Neuronal stem cell (in vitro differentiated cells): ENCODE results near the gene ADCY3.

Experiments
- DNase-seq: peaks from one replicate; pipeline ENCODE4 v3.0.0-alpha.2; 2013; ENCODE audit warnings: low spot score
- H2AFZ ChIP-seq: one replicate; pipeline ENCODE4 v1.6.1; 2013; ENCODE audit warnings: mild to moderate bottlenecking, low read length, inconsistent platforms
- H2AK5ac ChIP-seq: 2 replicates; pipeline ENCODE4 v1.6.1; 2013; ENCODE audit warnings: low read depth, mild to moderate bottlenecking, inconsistent platforms, low read length, moderate library complexity, mixed read lengths
- H2BK120ac ChIP-seq: 2 replicates; pipeline ENCODE4 v1.6.1; 2013; ENCODE audit warnings: low read depth, mild to moderate bottlenecking, inconsistent platforms, low read length, moderate library complexity, mixed read lengths
- H2BK12ac ChIP-seq: one replicate; pipeline ENCODE4 v1.6.1; 2013; ENCODE audit warnings: low read length, inconsistent platforms
- H2BK15ac ChIP-seq: 2 replicates; pipeline ENCODE4 v1.6.1; 2013; ENCODE audit warnings: mild to moderate bottlenecking, low read length, inconsistent platforms, mixed read lengths
- H2BK5ac ChIP-seq: one replicate; pipeline ENCODE4 v1.6.1; 2013; ENCODE audit warnings: inconsistent platforms, mild to moderate bottlenecking, low read length, moderate library complexity
- H3K14ac ChIP-seq: one replicate; pipeline ENCODE4 v1.6.1; 2013; ENCODE audit warnings: low read length, inconsistent platforms
- H3K18ac ChIP-seq: 2 replicates; pipeline ENCODE4 v1.6.1; 2013; ENCODE audit warnings: low read length, inconsistent platforms
- H3K23ac ChIP-seq: 2 replicates; pipeline ENCODE4 v1.6.1; 2013; ENCODE audit warnings: low read depth, mild to moderate bottlenecking, mixed read lengths, low read length, inconsistent platforms; ENCODE audit not compliant: poor library complexity
- H3K27ac ChIP-seq: replicated peaks from 3 replicates; pipeline ENCODE4 v1.5.1; 2013; ENCODE audit warnings: low read length, inconsistent platforms
- H3K27me3 ChIP-seq, 3 experiments: 2 replicates each; pipeline ENCODE4 v1.6.1; 2013; ENCODE audit warnings: low read length in 3 of 3, mild to moderate bottlenecking in 2 of 3, inconsistent platforms in 1 of 3, low read depth in 1 of 3, mixed read lengths in 1 of 3, moderate library complexity in 1 of 3; ENCODE audit not compliant: control insufficient read depth in 3 of 3, insufficient read depth in 3 of 3
- H3K36me3 ChIP-seq, 2 donors: replicated peaks in 1 of 2; 2 replicates each; pipeline ENCODE4 v1.6.1; 2013; ENCODE audit warnings: low read length in 2 of 2; ENCODE audit not compliant: control insufficient read depth in 2 of 2, insufficient read depth in 2 of 2
- H3K4ac ChIP-seq: 2 replicates; pipeline ENCODE4 v1.6.1; 2013; ENCODE audit warnings: inconsistent platforms, mild to moderate bottlenecking, low read length, moderate library complexity
- H3K4me1 ChIP-seq, 2 donors: 1 replicate in 1 of 2; 2 replicates in 1 of 2; pipeline ENCODE4 v1.6.1; 2013; ENCODE audit warnings: low read length in 2 of 2, low read depth in 1 of 2; ENCODE audit not compliant: control insufficient read depth in 2 of 2, insufficient read depth in 1 of 2
- H3K4me2 ChIP-seq: one replicate; pipeline ENCODE4 v1.6.1; 2013; ENCODE audit warnings: mild to moderate bottlenecking, low read length, inconsistent platforms; ENCODE audit not compliant: insufficient read depth, poor library complexity, severe bottlenecking
- H3K4me3 ChIP-seq, 2 donors: 2 replicates each; pipeline ENCODE4 v1.5.1; 2013; ENCODE audit warnings: low read length in 2 of 2, mild to moderate bottlenecking in 2 of 2, inconsistent platforms in 1 of 2, moderate library complexity in 1 of 2
- H3K79me1 ChIP-seq: one replicate; pipeline ENCODE4 v1.6.1; 2013; ENCODE audit warnings: low read depth, mild to moderate bottlenecking, inconsistent platforms, low read length, moderate library complexity
- H3K9ac ChIP-seq: one replicate; pipeline ENCODE4 v1.6.1; 2013; ENCODE audit warnings: mild to moderate bottlenecking, low read depth, low read length, inconsistent platforms; ENCODE audit not compliant: poor library complexity
- H3K9me3 ChIP-seq, 2 donors: replicated peaks in 1 of 2; 2 replicates each; pipeline versions ENCODE3 to v1.6.1; 2013; ENCODE audit warnings: low read length in 2 of 2, mild to moderate bottlenecking in 2 of 2, inconsistent platforms in 1 of 2, low read depth in 1 of 2, mixed read lengths in 1 of 2, moderate library complexity in 1 of 2; ENCODE audit not compliant: control insufficient read depth in 2 of 2, insufficient read depth in 1 of 2
- H4K8ac ChIP-seq: one replicate; pipeline ENCODE4 v1.6.1; 2013; ENCODE audit warnings: low read depth, mild to moderate bottlenecking, inconsistent platforms, low read length, moderate library complexity
- H4K91ac ChIP-seq: one replicate; pipeline ENCODE4 v1.6.1; 2013; ENCODE audit warnings: low read length, low read depth, mild to moderate bottlenecking, inconsistent platforms; ENCODE audit not compliant: poor library complexity
- WGBS, 2 donors: extraction: QIAGEN DNeasy Blood & Tissue Kit; methylation state at CpG; one replicate each; pipeline ENCODE4 v1.1.7; 2013; ENCODE audit warnings: missing lambda C conversion rate in 2 of 2, mixed read lengths in 1 of 2; ENCODE audit not compliant: insufficient read length in 2 of 2, insufficient replicate concordance in 1 of 2; ENCODE audit errors: extremely low coverage in 2 of 2; 5-methylcytosine and 5-hydroxymethylcytosine counted together

The ADCY3 gene

GRCh38 chr2:24870440-24870839 is 49.6 kb downstream of the ADCY3 start:
- H3K27me3 ChIP-seq, result no peaks in the 10 kb centered on the region
- H3K4me1 ChIP-seq, result peaks cover 5 to 9% of the 10 kb centered on the region in 2 donors
- H2BK12ac ChIP-seq, result no peak overlapping the region
- H2BK120ac ChIP-seq, result no peak overlapping the region
- H2BK15ac ChIP-seq, result no peak overlapping the region
- no peak overlapping the region for H3K4me3 ChIP-seq
- no peak overlapping the region for H2BK5ac ChIP-seq
- peaks cover 0 to 11% of the 10 kb centered on the region in 2 donors for H3K9me3 ChIP-seq
- no peak overlapping the region for H3K27ac ChIP-seq
- peak overlapping the region; percentile 7 for H3K9ac ChIP-seq
- WGBS, 2 donors, result no CpG with 5 or more reads among the region's 5 CpGs
- no peak overlapping the region for H3K14ac ChIP-seq
- H3K79me1 ChIP-seq, result no peaks in the 10 kb centered on the region
- peak overlapping the region; percentile 15 for H2AK5ac ChIP-seq
- no peak overlapping the region for H3K4me2 ChIP-seq
- no peak overlapping the region for H4K91ac ChIP-seq
- peak overlapping the region; percentile 86 for H4K8ac ChIP-seq
- H3K4ac ChIP-seq, result peak overlapping the region; percentile 43
- no peak overlapping the region for H3K23ac ChIP-seq
- no peak for DNase-seq
- peaks cover 0 to 39% of the 10 kb centered on the region in 2 donors for H3K36me3 ChIP-seq
- H2AFZ ChIP-seq, result no peak overlapping the region
- peak overlapping the region; percentile 2 for H3K18ac ChIP-seq

DNA sequence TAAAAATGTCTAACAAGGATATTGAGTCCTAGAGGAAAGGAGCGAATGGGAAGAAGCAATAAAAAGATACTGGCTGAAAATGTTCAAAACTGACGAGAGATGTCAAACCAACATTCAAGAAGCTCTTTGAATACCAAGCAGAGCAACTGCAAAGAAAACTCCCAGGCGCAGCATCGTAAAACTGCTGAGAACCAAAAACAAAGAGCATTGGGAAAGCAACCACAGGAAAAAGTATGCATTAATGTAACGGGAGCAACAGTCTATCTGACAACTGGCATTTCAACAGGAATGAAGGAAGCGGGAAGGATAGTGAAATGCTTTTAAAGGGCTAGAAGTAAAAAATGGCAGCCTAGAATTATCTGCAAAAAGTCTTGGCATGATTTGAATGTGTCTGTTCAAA is 53.1 kb downstream of the ADCY3 start:
- H3K4me2 ChIP-seq, result no peak overlapping the region

GRCh38 chr2:24863641-24864040 is 56.4 kb downstream of the ADCY3 start:
- Histone ChIP-seq H3K18ac (no peak overlapping the region), H4K8ac (no peak overlapping the region), H2BK12ac (no peak overlapping the region), H3K4ac (no peak overlapping the region), H4K91ac (no peak overlapping the region), H2BK15ac (no peak overlapping the region), H3K9me3 (peaks cover 2 to 11% of the 10 kb centered on the region in 2 donors), H3K27me3 (no peaks in the 10 kb centered on the region), H3K4me1 (no peaks in the 10 kb centered on the region), H2AK5ac (no peak overlapping the region), H3K23ac (no peak overlapping the region), H3K79me1 (no peaks in the 10 kb centered on the region), H2AFZ (no peak overlapping the region), H3K9ac (no peak overlapping the region), H3K27ac (no peak overlapping the region), H3K4me3 (no peak overlapping the region), H3K36me3 (peaks cover 0 to 12% of the 10 kb centered on the region in 2 donors), H2BK5ac (no peak overlapping the region), H3K14ac (no peak overlapping the region), H3K4me2 (no peak overlapping the region), H2BK120ac (no peak overlapping the region)
- no peak for DNase-seq
- WGBS, 2 donors, result no CpG with 5 or more reads among the region's 3 CpGs

More for the DNA sequence above, 53.1 kb downstream of the ADCY3 start:
- H4K91ac ChIP-seq, result no peak overlapping the region
- H2AFZ ChIP-seq, result no peak overlapping the region
- peaks cover 0 to 11% of the 10 kb centered on the region in 2 donors for H3K9me3 ChIP-seq
- H3K9ac ChIP-seq, result no peak overlapping the region
- H3K4me1 ChIP-seq, result peaks cover 0 to 9% of the 10 kb centered on the region in 2 donors
- no CpG with 5 or more reads among the region's 6 CpGs for WGBS, 2 donors
- H3K27me3 ChIP-seq, result no peaks in the 10 kb centered on the region
- no peak overlapping the region for H3K27ac ChIP-seq
- no peak overlapping the region for H2AK5ac ChIP-seq
- no peak overlapping the region for H2BK120ac ChIP-seq
- no peak overlapping the region for H2BK12ac ChIP-seq
- no peak overlapping the region for H2BK5ac ChIP-seq
- DNase-seq, result no peak
- no peak overlapping the region for H3K18ac ChIP-seq
- no peak overlapping the region for H3K4me3 ChIP-seq
- no peaks in the 10 kb centered on the region for H3K79me1 ChIP-seq
- H2BK15ac ChIP-seq, result no peak overlapping the region
- no peak overlapping the region for H4K8ac ChIP-seq
- H3K23ac ChIP-seq, result no peak overlapping the region
- no peak overlapping the region for H3K14ac ChIP-seq
- H3K36me3 ChIP-seq, result peaks cover 0 to 29% of the 10 kb centered on the region in 2 donors
- no peak overlapping the region for H3K4ac ChIP-seq

GRCh38 chr2:24861500-24861899 is 58.5 kb downstream of the ADCY3 start:
- H2BK15ac ChIP-seq, result no peak overlapping the region
- no peak overlapping the region for H4K8ac ChIP-seq
- H3K27me3 ChIP-seq, result no peaks in the 10 kb centered on the region
- no peak overlapping the region for H3K23ac ChIP-seq
- no peaks in the 10 kb centered on the region for H3K4me1 ChIP-seq
- H3K18ac ChIP-seq, result no peak overlapping the region
- WGBS, 2 donors, result no CpG with 5 or more reads among the region's 11 CpGs
- no peak overlapping the region for H2AK5ac ChIP-seq
- no peak overlapping the region for H3K14ac ChIP-seq
- H3K36me3 ChIP-seq, result no peaks in the 10 kb centered on the region
- no peak overlapping the region for H2BK5ac ChIP-seq
- H3K4ac ChIP-seq, result no peak overlapping the region
- no peak overlapping the region for H3K4me2 ChIP-seq
- H3K4me3 ChIP-seq, result no peak overlapping the region
- no peak for DNase-seq
- H3K9me3 ChIP-seq, result peaks cover 0 to 2% of the 10 kb centered on the region in 2 donors
- H2BK12ac ChIP-seq, result no peak overlapping the region
- no peak overlapping the region for H2BK120ac ChIP-seq
- no peak overlapping the region for H2AFZ ChIP-seq
- H4K91ac ChIP-seq, result no peak overlapping the region
- no peaks in the 10 kb centered on the region for H3K79me1 ChIP-seq
- H3K27ac ChIP-seq, result no peak overlapping the region
- no peak overlapping the region for H3K9ac ChIP-seq
